WTC11 (cell line): ENCODE measurements around the gene MIDN. TPM values are rescaled to one million over a fixed set of nuclear protein-coding genes. Genes with fewer than 3 reads are reported as not detected.

Source experiments
- ATAC-seq: fragments of 200-7000 bp; cut with Tn5 transposase; 2 replicates; pipeline ENCODE4 v1.10.0; 2021; ENCODE audit warnings: mild to moderate bottlenecking, moderate library complexity
- CTCF ChIA-PET: fragments of 300-600 bp; sonication (Branson Sonifier 250); formaldehyde crosslinking; loops from one replicate; lab custom pipeline; 2021; ENCODE audit warnings: antibody characterized with exemption; lab: Charles Lee
- POLR2A ChIA-PET: fragments of 350-600 bp; sonication (Branson Sonifier 250); formaldehyde crosslinking; loops from one replicate; lab custom pipeline; 2021; ENCODE audit warnings: antibody characterized with exemption; lab: Charles Lee
- DNase-seq: peaks from one replicate; pipeline ENCODE4 v3.0.0; 2021; ENCODE audit warnings: low spot score
- H3K27ac Mint-ChIP-seq: 2 replicates; pipeline ENCODE4 v1.8.0; 2021; ENCODE audit warnings: mixed read lengths
- H3K27me3 Mint-ChIP-seq: 2 replicates; pipeline ENCODE4 v1.8.0; 2021; ENCODE audit warnings: low read depth, mild to moderate bottlenecking, moderate library complexity, mixed read lengths
- H3K36me3 Mint-ChIP-seq: 2 replicates; pipeline ENCODE4 v1.8.0; 2021; ENCODE audit warnings: mixed read lengths
- H3K4me1 Mint-ChIP-seq: 2 replicates; pipeline ENCODE4 v1.8.0; 2022; ENCODE audit warnings: mixed read lengths
- H3K4me3 Mint-ChIP-seq: 2 replicates; pipeline ENCODE4 v1.8.0; 2021; ENCODE audit warnings: mild to moderate bottlenecking, moderate library complexity, mixed read lengths
- H3K9me3 Mint-ChIP-seq: 2 replicates; pipeline ENCODE4 v1.8.0; 2021; ENCODE audit warnings: mixed read lengths
- CBFB ChIP-seq: sonication (generic); formaldehyde crosslinking; IDR thresholded peaks from 2 replicates; pipeline ENCODE4 v1.8.1; 2022; ENCODE audit warnings: mild to moderate bottlenecking, low read depth, missing genetic modification reagents
- ESRRA ChIP-seq: sonication (generic); formaldehyde crosslinking; IDR thresholded peaks from 2 replicates; pipeline ENCODE4 v1.8.1; 2022; ENCODE audit warnings: mild to moderate bottlenecking, missing genetic modification reagents, borderline replicate concordance
- FOXJ3 ChIP-seq: sonication (generic); formaldehyde crosslinking; IDR thresholded peaks from 2 replicates; pipeline ENCODE4 v1.9.0; 2021; ENCODE audit warnings: missing genetic modification reagents, mild to moderate bottlenecking, borderline replicate concordance
- FOXP1 ChIP-seq: sonication (generic); formaldehyde crosslinking; IDR thresholded peaks from 2 replicates; pipeline ENCODE4 v1.8.0; 2022; ENCODE audit warnings: missing genetic modification reagents, mild to moderate bottlenecking, moderate library complexity, borderline replicate concordance
- GRHL2 ChIP-seq: fragments of 250-450 bp; sonication (Bioruptor Pico); IDR thresholded peaks from 2 replicates; pipeline ENCODE4 v1.8.0; 2022; ENCODE audit warnings: mild to moderate bottlenecking, moderate library complexity; ENCODE audit not compliant: insufficient replicate concordance, severe bottlenecking
- MYBL2 ChIP-seq: sonication (generic); formaldehyde crosslinking; IDR thresholded peaks from 2 replicates; pipeline ENCODE4 v1.8.1; 2023; ENCODE audit warnings: mild to moderate bottlenecking, moderate library complexity, missing genetic modification reagents
- TCF7 ChIP-seq: sonication (generic); formaldehyde crosslinking; IDR thresholded peaks from 2 replicates; pipeline ENCODE4 v1.8.0; 2022; ENCODE audit warnings: mild to moderate bottlenecking, low read depth, missing genetic modification reagents, moderate library complexity
- ZNF416 ChIP-seq: fragments of 250-450 bp; sonication (Bioruptor Pico); IDR thresholded peaks from 2 replicates; pipeline ENCODE4 v1.9.0; 2021; ENCODE audit warnings: mild to moderate bottlenecking, inconsistent platforms
- ZNF671 ChIP-seq: fragments of 250-450 bp; sonication (Bioruptor Pico); IDR thresholded peaks from 2 replicates; pipeline ENCODE4 v1.8.0; 2021; ENCODE audit warnings: mild to moderate bottlenecking
- total RNA-seq: library from RNA; stranded (reverse); gene quantifications from 3 replicates; pipeline ENCODE4 v1.2.3, GENCODE V29; 2021
- TF ChIP-seq, protein P1 (sequence below): fragments of 250-450 bp; sonication (Bioruptor Pico); IDR thresholded peaks from 2 replicates; pipeline ENCODE4 v1.9.0; 2021; ENCODE audit warnings: mild to moderate bottlenecking, borderline replicate concordance
- TF ChIP-seq, protein P2 (sequence below): fragments of 250-450 bp; sonication (Bioruptor Pico); IDR thresholded peaks from 2 replicates; pipeline ENCODE4 v1.8.0; 2021; ENCODE audit warnings: mild to moderate bottlenecking
- TF ChIP-seq, protein P3 (sequence below): sonication (generic); formaldehyde crosslinking; conservative IDR thresholded peaks from 2 replicates; pipeline ENCODE4 v1.8.1; 2023; ENCODE audit warnings: mild to moderate bottlenecking, low read depth, missing genetic modification reagents, moderate library complexity
- TF ChIP-seq, protein P4 (sequence below): sonication (generic); formaldehyde crosslinking; IDR thresholded peaks from 2 replicates; pipeline ENCODE4 v1.8.1; 2023; ENCODE audit warnings: mild to moderate bottlenecking, missing genetic modification reagents, borderline replicate concordance
- TF ChIP-seq, protein P5 (sequence below): sonication (generic); formaldehyde crosslinking; IDR thresholded peaks from 2 replicates; pipeline ENCODE4 v1.8.1; 2022; ENCODE audit warnings: low read depth, mild to moderate bottlenecking, moderate library complexity, missing genetic modification reagents, borderline replicate concordance
- TF ChIP-seq, protein P6 (sequence below): fragments of 200-600 bp; IDR thresholded peaks from 2 replicates; pipeline ENCODE4 v1.8.0; 2022; ENCODE audit warnings: antibody characterized with exemption

Gene MIDN
- total RNA-seq, 1 experiment from 2014 or later, result 189 TPM

DNA sequence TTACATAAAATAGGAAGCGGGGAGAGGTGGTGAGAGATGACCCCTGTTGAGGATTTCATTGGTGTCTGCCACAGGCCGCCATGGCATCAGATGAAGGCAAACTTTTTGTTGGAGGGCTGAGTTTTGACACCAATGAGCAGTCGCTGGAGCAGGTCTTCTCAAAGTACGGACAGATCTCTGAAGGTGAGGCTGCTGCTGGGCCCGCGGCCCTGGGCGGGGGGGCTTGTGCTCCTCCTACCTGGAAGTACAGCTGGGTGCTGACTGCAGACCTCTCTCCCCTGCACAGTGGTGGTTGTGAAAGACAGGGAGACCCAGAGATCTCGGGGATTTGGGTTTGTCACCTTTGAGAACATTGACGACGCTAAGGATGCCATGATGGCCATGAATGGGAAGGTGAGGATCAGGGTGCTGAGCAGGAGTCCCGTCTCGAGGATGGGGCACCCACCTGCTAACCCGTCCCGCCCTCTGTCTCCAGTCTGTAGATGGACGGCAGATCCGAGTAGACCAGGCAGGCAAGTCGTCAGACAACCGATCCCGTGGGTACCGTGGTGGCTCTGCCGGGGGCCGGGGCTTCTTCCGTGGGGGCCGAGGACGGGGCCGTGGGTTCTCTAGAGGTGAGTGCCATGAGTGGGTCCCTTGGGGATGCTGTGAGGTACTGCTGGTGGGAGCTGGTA is 22.6 kb downstream of the MIDN start:
- ATAC-seq (no peak), DNase-seq (no peak)
- Mint-ChIP-seq H3K4me3 (peak overlapping the region; percentile 79), H3K4me1 (peaks cover 52% of the 10 kb centered on the region), H3K27ac (peak overlapping the region; percentile 65; the same call in 1 of the 2 replicates), H3K36me3 (peaks cover 42% of the 10 kb centered on the region), H3K9me3 (no peaks in the 10 kb centered on the region), H3K27me3 (peaks cover 7% of the 10 kb centered on the region)
- TF ChIP-seq, protein P1, sequence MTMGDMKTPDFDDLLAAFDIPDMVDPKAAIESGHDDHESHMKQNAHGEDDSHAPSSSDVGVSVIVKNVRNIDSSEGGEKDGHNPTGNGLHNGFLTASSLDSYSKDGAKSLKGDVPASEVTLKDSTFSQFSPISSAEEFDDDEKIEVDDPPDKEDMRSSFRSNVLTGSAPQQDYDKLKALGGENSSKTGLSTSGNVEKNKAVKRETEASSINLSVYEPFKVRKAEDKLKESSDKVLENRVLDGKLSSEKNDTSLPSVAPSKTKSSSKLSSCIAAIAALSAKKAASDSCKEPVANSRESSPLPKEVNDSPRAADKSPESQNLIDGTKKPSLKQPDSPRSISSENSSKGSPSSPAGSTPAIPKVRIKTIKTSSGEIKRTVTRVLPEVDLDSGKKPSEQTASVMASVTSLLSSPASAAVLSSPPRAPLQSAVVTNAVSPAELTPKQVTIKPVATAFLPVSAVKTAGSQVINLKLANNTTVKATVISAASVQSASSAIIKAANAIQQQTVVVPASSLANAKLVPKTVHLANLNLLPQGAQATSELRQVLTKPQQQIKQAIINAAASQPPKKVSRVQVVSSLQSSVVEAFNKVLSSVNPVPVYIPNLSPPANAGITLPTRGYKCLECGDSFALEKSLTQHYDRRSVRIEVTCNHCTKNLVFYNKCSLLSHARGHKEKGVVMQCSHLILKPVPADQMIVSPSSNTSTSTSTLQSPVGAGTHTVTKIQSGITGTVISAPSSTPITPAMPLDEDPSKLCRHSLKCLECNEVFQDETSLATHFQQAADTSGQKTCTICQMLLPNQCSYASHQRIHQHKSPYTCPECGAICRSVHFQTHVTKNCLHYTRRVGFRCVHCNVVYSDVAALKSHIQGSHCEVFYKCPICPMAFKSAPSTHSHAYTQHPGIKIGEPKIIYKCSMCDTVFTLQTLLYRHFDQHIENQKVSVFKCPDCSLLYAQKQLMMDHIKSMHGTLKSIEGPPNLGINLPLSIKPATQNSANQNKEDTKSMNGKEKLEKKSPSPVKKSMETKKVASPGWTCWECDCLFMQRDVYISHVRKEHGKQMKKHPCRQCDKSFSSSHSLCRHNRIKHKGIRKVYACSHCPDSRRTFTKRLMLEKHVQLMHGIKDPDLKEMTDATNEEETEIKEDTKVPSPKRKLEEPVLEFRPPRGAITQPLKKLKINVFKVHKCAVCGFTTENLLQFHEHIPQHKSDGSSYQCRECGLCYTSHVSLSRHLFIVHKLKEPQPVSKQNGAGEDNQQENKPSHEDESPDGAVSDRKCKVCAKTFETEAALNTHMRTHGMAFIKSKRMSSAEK (CRISPR knock-in tag), result 0 out of 2 replicates have a peak, but pooled peaks have one; percentile 1
- TF ChIP-seq, protein P2, sequence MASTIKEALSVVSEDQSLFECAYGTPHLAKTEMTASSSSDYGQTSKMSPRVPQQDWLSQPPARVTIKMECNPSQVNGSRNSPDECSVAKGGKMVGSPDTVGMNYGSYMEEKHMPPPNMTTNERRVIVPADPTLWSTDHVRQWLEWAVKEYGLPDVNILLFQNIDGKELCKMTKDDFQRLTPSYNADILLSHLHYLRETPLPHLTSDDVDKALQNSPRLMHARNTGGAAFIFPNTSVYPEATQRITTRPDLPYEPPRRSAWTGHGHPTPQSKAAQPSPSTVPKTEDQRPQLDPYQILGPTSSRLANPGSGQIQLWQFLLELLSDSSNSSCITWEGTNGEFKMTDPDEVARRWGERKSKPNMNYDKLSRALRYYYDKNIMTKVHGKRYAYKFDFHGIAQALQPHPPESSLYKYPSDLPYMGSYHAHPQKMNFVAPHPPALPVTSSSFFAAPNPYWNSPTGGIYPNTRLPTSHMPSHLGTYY (CRISPR knock-in tag), result 0 out of 2 replicates have a peak, but pooled peaks have one; percentile 14
- TF ChIP-seq FOXJ3 (no peak), ZNF671 (CRISPR knock-in tag) (no peak)
- CTCF ChIA-PET, result no interaction called here
- POLR2A ChIA-PET, result interaction anchor here (0.5 kb wide), 1 partner anchor 15 kb away, joined by 3 read pairs; no protein-coding TSS in a partner anchor

DNA sequence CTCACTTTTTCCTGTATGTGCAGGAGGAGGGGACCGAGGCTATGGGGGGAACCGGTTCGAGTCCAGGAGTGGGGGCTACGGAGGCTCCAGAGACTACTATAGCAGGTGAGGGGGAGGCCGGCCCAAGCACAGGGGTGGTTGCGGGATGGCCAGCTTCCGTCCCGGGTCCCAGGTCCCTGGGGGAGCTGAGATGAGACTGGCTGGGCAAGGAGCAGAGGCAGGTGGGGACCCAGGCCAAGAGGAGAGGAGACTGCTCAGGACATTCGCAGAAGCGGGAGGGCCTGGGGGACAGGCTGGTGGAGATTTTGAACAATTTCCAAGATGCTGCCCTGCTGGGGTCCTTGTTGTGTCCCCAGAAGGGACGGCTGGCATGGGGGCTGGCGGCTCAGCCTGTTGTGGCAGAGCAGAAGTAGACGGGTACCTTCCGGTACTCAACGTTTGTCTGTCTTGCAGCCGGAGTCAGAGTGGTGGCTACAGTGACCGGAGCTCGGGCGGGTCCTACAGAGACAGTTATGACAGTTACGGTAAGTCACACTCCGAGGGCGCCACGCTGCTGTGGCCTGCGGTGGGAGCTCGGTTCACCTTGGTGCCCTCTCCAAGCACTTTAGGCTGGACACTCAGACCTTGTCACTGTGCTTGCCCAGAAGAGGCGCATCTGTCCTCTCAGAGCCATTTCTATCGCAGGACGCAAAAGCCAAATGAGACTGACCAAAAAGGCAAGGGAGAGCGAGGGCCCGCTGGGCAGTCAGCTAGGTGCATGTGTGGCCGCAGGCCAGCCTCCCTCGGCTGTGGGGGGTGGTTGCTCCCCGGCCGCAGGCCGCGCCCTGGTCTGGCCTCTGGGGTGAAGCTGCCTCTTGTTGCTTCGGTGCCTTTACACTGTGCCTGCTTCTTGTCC is 23.4 kb downstream of the MIDN start:
- ATAC-seq, result no peak
- ChIA-PET CTCF (interaction anchor here (3.0 kb wide), 1 partner anchor 27 kb away, joined by 24 read pairs; no protein-coding TSS in a partner anchor), POLR2A (interaction anchor here (0.5 kb wide), 1 partner anchor 16 kb away, joined by 3 read pairs; no protein-coding TSS in a partner anchor)
- peaks cover 55% of the 10 kb centered on the region for H3K4me1 Mint-ChIP-seq
- peaks cover 43% of the 10 kb centered on the region for H3K36me3 Mint-ChIP-seq
- H3K9me3 Mint-ChIP-seq, result no peaks in the 10 kb centered on the region
- H3K4me3 Mint-ChIP-seq, result peak overlapping the region; percentile 79
- peaks cover 7% of the 10 kb centered on the region for H3K27me3 Mint-ChIP-seq
- H3K27ac Mint-ChIP-seq, result peak overlapping the region; percentile 65; the same call in 1 of the 2 replicates
- DNase-seq, result no peak
- no peak for TF ChIP-seq ZNF416 (CRISPR knock-in tag)
- TF ChIP-seq FOXP1 (CRISPR knock-in tag), result no peak
- TF ChIP-seq, protein P3, sequence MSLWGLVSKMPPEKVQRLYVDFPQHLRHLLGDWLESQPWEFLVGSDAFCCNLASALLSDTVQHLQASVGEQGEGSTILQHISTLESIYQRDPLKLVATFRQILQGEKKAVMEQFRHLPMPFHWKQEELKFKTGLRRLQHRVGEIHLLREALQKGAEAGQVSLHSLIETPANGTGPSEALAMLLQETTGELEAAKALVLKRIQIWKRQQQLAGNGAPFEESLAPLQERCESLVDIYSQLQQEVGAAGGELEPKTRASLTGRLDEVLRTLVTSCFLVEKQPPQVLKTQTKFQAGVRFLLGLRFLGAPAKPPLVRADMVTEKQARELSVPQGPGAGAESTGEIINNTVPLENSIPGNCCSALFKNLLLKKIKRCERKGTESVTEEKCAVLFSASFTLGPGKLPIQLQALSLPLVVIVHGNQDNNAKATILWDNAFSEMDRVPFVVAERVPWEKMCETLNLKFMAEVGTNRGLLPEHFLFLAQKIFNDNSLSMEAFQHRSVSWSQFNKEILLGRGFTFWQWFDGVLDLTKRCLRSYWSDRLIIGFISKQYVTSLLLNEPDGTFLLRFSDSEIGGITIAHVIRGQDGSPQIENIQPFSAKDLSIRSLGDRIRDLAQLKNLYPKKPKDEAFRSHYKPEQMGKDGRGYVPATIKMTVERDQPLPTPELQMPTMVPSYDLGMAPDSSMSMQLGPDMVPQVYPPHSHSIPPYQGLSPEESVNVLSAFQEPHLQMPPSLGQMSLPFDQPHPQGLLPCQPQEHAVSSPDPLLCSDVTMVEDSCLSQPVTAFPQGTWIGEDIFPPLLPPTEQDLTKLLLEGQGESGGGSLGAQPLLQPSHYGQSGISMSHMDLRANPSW (CRISPR knock-in tag), result no peak
- TF ChIP-seq, protein P4, sequence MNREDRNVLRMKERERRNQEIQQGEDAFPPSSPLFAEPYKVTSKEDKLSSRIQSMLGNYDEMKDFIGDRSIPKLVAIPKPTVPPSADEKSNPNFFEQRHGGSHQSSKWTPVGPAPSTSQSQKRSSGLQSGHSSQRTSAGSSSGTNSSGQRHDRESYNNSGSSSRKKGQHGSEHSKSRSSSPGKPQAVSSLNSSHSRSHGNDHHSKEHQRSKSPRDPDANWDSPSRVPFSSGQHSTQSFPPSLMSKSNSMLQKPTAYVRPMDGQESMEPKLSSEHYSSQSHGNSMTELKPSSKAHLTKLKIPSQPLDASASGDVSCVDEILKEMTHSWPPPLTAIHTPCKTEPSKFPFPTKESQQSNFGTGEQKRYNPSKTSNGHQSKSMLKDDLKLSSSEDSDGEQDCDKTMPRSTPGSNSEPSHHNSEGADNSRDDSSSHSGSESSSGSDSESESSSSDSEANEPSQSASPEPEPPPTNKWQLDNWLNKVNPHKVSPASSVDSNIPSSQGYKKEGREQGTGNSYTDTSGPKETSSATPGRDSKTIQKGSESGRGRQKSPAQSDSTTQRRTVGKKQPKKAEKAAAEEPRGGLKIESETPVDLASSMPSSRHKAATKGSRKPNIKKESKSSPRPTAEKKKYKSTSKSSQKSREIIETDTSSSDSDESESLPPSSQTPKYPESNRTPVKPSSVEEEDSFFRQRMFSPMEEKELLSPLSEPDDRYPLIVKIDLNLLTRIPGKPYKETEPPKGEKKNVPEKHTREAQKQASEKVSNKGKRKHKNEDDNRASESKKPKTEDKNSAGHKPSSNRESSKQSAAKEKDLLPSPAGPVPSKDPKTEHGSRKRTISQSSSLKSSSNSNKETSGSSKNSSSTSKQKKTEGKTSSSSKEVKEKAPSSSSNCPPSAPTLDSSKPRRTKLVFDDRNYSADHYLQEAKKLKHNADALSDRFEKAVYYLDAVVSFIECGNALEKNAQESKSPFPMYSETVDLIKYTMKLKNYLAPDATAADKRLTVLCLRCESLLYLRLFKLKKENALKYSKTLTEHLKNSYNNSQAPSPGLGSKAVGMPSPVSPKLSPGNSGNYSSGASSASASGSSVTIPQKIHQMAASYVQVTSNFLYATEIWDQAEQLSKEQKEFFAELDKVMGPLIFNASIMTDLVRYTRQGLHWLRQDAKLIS (CRISPR knock-in tag), result no peak
- TF ChIP-seq, protein P5, sequence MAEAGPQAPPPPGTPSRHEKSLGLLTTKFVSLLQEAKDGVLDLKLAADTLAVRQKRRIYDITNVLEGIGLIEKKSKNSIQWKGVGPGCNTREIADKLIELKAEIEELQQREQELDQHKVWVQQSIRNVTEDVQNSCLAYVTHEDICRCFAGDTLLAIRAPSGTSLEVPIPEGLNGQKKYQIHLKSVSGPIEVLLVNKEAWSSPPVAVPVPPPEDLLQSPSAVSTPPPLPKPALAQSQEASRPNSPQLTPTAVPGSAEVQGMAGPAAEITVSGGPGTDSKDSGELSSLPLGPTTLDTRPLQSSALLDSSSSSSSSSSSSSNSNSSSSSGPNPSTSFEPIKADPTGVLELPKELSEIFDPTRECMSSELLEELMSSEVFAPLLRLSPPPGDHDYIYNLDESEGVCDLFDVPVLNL (CRISPR knock-in tag), result no peak
- no peak for TF ChIP-seq ESRRA (CRISPR knock-in tag)
- TF ChIP-seq GRHL2 (CRISPR knock-in tag), result no peak
- TF ChIP-seq, protein P6, sequence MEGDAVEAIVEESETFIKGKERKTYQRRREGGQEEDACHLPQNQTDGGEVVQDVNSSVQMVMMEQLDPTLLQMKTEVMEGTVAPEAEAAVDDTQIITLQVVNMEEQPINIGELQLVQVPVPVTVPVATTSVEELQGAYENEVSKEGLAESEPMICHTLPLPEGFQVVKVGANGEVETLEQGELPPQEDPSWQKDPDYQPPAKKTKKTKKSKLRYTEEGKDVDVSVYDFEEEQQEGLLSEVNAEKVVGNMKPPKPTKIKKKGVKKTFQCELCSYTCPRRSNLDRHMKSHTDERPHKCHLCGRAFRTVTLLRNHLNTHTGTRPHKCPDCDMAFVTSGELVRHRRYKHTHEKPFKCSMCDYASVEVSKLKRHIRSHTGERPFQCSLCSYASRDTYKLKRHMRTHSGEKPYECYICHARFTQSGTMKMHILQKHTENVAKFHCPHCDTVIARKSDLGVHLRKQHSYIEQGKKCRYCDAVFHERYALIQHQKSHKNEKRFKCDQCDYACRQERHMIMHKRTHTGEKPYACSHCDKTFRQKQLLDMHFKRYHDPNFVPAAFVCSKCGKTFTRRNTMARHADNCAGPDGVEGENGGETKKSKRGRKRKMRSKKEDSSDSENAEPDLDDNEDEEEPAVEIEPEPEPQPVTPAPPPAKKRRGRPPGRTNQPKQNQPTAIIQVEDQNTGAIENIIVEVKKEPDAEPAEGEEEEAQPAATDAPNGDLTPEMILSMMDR, result no peak
- no peak for TF ChIP-seq CBFB (CRISPR knock-in tag)
- TF ChIP-seq MYBL2 (CRISPR knock-in tag), result no peak
- TF ChIP-seq TCF7 (CRISPR knock-in tag), result no peak
